DMS79 treated with DMSO at 0.1 percent for 48 hours (cell line): ENCODE data around the gene POU6F2.

Experiments used
- DNase-seq: peaks from one replicate; lab custom pipeline; 2025; lab: John Stamatoyannopoulos, UW

The POU6F2 gene

DNA sequence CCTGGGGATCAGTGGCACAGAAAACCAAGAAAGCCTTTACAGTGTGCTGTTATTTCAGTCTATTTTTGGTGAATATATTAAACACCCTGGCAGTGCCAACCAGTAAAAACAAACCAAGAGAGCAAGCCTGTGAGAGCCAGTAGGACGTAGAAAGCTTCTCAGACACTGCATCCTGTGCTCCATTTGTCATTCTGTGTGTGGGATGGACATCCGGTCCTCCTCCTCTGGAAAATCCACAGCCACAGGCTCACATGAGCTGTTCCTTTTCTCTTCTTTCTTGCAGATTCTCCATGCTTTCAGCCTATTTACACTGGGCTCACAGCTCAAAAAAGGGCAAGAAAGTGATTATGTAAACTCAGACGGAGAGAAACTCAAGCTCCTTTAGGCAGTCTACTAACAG is 468.8 kb downstream of the POU6F2 start:
- no peak for DNase-seq

DNA sequence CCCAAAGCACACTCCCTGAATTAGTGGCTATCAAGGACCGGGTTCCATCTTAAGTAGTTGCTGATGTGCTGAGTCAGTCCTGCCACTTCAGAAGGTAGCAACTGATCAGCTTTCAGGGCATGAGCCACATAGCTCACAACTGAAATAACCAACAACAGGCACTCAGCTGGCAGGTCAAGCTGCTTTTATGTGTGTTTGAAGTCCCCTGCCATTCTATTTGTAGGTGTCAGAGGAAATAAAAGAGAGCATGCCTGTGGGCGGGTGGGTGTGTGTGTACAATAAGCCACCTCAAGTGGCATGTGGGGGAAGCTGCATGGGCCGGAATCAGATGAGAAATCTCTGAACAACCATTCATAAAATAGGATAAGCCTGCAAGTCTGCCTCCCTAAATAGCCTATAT is 474.2 kb downstream of the POU6F2 start:
- DNase-seq, result peak; percentile 49

DNA sequence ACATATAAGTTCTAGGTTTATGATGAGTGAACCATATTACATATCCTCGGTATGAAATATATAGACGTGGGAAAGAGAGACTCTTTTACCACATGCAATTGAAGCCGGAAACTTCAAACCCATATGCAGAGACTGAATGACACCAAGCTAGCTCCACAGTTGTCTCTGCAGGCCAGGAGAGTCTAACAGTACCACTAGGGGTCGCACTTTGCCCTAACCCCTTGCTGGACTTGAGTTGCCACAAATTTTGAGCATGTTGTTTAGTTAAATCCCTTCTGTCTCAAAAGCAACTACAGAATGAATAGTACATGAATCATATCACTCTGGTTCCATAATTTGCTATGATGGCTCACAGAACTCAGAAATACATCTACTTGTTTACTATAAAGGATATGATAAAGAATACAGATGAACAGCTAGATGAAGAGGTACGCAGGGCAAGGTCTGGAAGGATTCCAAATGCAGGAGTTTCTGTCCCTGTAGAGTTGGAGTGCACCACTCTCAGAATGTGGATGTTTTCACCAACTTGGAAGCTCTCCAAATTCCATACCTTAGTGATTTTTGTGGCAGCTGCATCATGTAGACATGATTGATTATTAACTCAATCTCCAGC is 476.1 kb downstream of the POU6F2 start:
- DNase-seq, result peak; percentile 24

DNA sequence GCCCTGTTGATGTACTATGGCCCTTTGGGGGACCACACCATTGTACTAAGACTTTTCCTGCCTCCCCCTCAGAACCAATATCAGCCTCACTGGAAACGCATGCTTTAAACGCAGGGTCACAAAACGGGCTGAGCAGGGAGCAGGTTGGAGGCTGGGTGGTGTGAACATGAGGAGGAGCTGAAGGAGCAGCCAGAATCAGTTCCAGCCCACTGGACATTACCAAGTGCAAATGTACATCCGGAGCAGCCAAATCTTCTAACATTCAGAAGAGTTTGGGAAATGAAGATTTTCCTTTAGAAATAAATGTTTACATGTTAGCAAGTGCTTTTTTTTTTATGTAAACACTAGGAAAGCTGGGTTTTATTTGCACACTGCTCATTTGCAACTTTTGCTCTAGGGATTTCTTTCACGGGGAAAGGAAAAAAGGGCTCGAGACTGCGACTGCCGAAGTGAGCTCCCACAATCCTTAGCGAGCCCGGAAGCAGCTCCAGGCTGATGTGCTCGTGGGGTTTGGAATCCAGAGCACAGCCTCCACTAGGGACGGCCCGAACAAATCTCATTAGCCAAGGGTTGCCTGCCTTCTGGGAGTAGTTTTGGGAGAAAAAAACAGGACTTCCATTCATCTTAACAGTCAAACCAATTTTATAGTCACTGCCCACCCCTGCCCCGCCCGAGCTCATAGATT is 480.5 kb downstream of the POU6F2 start:
- no peak for DNase-seq

DNA sequence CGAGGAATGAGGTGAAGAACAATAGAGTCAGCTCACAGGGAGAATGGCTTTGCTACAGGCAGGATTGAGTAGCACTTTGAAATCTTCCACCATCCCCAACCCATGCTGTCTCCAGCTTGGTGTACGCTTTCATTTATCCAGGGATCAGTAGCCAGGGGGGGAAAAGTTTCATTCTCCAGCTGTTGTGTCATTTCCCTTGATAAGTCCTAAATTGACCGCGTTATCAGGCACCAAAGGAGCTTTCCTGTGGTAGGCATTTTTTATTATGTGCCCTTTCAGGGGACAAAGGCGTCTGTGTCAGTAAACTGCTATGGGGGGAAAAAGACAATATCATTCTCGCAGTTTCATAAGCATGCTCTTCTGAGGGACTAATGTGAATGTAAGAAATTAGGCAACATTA is 481.9 kb downstream of the POU6F2 start:
- DNase-seq, result no peak

DNA sequence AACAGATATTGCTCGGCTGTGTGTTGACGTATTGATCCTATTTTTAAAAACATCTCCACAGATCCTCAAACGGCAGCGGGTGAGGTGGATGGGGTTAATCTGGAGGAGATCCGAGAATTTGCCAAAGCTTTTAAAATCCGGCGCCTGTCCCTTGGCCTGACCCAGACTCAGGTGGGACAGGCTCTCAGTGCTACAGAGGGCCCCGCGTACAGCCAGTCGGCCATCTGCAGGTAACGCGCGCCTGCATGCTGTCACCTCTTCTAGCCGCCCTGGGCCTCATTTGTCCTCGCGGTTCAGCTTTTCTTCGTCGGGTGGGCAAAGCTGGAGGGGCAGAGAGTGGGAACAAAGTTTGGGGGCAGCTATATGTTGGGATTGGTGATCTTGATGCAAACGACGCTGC is 482.8 kb downstream of the POU6F2 start:
- DNase-seq, result no peak

DNA sequence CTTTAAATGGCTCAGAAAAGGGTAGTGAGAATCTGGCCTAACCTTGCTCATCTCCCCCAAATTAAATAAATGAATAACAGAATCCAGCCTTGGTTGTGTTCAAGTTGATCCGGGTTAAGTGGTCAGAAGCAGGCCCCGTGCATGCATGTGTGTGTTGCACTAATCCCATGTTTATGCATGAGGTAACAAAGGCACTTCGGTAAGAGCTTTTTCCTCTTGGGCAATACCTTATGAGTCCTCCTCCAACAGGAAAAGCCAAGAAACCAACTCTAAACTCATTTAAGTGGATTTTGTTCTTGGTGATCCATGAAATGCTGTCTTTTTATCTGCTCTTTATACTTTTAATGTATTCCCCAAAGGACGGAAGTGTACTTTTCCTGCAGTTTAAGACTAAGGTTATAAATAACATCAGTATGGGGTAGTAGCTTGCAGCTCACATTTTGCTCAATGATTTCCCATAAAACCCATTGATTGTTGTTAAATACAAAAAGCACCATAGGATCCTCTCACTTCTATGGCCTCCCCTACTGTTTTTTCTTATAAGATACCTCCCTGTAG is 483.6 kb downstream of the POU6F2 start:
- no peak for DNase-seq

DNA sequence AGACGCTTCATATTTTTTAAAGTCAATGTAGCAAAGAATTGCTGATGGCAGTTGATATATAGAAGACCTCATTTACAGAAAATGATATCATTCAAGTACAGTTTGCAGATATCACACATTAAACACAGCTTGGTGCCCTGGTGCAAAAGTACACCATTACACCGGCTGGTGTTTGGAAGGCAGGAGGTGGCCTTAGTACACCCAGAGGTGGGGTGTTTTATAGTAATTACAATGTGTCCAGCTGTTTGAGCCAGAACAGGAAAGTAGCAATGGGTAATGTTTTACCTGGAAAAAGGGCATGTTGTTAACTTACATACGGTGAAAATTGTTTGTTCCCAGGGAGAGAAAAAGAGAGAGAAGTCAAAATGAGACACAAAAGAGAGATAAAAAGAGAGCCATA is 485.5 kb downstream of the POU6F2 start:
- DNase-seq, result no peak

DNA sequence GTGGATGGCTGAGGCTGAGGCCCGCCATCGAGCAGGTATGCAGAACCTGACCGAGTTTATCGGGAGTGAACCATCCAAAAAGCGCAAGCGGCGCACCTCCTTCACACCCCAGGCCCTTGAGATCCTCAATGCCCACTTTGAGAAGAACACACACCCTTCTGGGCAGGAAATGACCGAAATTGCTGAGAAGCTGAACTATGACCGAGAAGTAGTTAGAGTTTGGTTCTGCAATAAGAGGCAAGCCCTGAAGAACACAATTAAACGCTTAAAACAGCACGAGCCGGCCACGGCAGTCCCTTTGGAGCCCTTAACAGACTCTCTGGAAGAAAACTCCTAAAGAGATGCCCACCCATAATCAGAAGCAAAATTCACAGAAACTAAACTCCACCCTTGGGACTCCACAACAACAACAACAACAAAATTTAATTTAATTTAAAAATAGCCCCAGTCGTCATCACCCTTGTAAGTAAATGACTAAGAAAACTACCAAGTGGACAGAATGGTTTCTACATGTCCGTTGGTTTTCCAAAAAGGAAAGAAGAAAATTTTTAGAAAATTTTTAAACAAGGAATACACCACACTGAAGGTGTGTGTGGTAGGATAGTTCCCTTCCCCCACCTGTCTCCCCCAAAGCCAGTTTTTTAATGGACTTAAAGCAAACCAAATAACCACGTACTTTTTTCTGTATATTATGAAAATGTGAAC is 486.8 kb downstream of the POU6F2 start:
- DNase-seq, result no peak

DNA sequence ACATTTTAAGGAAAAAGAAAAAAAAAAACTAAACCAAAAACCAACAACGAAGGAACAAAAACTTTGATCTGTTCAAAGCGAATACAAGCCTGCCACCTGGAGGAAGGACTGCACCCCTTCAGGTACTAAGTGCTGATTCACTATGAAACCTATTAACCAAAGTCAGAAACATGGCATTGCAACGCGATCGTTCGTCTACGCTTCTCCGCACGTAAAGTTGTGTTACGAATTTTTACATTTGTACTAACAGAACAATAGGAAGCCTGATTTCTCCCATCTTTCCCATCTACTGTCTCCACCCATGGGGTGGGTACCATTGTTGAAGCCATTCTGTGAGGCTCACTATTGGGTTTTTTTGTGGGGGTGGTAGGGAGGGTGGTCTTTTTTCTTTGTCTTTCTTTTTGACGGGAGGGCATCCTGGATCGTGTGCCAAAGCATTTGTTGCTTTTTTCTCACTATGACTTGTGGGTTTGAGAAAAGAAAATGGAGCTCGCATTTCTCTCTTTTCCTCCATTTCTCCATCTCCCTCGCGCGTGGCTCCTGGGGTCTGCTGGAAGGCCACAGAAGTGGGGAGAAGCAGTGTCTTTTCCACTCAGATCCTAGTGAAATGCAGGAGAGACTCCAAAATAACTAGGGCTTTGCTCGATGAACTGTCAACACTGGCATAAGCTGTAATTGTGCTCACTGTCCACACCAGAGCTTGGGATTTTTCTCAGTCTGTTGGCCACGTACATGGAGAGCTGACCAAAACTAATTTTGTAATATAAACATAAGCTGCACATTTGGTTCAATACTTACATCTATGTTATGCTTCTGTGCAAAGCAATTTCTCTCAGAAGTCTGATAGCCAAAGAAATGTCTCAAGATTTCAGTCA is 487.6 kb downstream of the POU6F2 start:
- DNase-seq, result peak; percentile 36

DNA sequence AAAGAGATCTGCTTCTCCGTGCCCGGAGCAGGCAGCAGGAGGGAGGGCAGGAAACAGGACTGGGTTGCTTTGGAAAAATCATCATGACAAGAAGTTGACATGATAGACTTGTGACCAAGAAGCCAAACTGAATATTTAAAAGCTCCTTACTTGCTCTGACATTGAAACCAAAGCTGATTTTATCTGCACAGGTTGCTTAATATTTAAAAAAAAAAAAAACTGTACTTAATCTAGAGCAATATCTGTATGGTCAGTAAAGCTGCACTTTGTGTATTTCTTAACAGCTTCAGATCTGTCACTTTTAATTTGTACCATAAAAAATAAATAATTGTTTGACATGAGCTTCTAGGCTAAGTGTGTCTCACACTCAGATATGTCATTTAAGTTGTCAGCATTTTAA is 490.6 kb downstream of the POU6F2 start:
- no peak for DNase-seq

DNA sequence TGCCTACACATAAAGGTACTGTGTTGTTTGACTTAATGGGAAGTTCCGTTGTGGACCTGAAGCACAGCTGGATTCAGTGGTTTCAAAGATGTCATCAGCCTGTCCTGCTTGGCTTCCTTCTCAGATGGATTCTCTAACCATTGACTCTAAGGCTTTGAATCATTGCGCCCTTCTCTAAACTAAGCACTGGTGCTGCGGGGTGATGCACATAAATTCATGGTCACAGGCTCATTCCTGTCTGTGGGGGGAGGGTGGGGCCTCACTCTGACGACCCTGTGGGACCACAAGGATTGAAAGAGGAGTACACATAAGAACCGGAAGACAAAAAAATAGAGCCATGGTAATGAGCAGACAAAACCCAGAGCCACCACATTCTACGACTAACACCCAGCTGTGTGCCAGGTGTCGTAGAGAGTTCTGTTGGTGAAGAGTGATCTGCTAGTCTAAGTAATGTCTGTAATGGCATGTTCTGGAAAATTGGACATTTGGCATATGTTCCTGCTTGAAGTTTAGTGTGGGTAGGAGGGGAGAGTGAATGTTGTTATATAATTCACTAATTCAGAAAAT is 491.2 kb downstream of the POU6F2 start:
- DNase-seq, result no peak

DNA sequence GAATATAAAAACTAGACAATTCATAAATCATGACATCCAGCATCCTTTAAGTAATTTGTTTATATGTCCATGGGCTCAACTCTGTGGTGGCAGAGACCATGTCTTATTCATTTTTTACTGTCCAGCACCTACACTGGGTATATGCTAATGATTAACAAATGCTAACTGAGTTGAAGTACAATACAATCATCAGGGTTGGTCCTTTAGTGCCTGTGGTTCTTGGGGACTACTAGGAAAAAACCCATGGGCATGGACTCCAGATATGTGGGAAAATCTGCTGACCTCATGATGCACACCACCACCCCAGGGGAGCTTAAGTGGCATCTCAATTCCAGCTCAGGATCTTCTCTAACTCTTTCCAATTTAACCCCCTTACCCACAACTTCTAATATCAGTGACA is 503.2 kb downstream of the POU6F2 start:
- no peak for DNase-seq

DNA sequence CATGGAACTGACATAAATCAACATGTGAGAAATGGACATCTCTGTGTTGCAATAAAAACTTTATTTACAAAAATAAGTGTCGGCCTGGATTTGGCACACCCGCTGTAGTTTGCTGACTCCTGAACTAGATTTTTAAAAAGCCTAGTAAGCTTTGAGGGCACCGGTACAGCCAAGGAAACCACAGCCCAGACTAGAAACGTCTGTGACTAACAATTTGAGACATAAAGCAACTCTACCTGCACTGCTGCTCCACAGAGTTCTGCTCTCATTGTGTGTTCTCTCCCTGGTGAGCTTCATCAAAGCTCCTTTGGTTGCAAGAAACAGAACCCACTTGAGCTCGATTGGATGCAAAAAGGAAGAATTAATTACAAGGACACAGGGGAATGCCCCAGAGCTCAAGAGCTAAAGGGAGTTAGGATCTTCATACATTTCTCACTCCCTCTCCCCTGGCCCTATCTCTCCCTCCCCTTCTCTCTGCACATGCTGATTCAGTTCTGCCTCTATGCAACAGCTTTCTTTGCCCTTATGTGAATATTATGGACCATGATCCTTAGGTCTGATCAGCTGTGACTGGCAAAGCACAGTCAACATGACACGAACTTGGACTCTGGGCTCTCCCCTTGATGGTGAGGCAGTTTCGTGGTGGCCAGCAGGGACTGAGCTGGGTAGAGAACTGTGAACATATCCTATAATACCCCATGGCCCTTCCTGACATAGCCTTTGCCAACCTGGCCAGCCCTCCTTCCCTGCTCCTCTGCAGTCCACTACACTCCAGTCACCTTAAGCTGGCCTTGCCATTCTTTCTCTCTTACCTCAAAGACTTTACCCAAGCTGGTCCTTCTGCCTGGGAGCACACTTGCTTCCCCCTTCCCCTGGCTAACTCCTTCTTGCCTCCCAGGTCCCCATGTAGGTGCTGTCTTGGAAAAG is 511.0 kb downstream of the POU6F2 start:
- DNase-seq, result no peak

DNA sequence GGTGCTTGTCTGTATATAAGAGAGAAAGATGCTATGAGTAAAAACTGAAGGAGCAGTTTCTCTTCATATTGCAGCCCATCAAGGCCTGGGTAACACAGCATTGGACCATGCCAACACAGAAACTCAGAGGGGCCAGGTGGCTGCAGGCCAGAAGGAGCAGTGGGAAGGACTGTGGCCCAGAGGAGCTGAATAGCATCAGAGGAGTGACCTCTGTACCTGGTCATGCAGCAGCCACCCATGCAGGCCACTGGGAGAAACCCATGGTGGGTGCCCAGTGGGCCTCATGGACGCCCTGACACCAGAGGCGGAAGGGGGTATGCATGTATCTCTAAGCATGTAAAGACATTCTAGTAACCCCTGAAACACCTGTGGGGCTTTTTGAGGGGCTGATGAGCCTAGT is 512.6 kb downstream of the POU6F2 start:
- DNase-seq, result no peak

DNA sequence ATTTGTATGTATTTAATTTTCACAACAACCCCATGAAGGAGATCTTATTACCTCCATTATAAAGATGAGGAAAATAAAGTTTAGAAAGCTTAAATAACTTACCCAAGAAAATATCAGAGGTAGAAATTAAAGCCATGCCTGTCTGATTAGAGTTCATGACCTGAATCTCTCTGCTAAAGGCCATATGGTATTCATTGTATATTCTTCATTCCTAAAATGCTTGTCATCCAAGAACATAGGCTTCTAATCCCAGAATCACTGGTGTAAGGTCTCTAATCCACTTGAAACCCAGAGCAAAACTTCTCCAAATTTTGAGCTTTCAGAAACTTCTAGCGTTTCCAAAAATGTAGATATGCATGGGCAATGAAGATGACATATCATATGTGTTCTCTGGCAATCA is 516.2 kb downstream of the POU6F2 start:
- no peak for DNase-seq

DNA sequence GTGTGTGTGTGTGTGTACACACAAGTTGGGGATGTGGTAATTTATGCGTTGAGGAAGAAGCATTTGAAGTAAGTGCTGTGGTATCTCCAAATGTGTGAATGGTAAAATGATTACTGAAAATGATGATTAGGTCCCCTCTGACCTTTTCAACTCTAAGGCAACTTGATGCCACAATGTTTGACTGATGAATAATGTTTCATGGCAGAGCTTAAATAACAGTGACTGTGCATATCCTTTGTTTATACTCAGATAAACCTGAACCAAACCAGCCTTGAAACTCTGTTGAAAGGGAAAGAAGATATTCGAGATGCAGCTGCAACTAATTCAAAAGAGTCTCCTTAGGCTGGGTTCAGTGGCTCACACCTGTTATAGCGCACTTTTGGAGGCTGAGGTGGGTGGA is 523.6 kb downstream of the POU6F2 start:
- DNase-seq, result no peak

DNA sequence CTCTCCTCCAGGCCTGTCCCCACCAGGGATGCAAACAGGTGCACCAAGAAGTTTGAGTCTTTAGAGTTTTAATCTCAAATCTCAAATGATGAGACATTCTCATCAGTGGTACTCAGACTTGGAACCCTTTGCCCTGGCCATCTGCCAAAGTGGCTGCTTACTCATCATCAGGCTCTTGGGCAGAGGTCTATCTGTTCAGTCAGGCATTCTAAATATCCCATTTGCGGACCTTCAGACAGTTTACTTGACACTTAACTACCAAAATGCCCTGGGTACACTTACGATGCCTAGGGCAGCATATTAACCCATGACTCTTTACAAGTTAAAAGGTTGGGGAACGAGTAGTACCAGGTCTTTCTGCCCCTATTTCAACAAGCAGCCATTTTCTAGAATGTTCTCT is 527.3 kb downstream of the POU6F2 start:
- DNase-seq, result peak; percentile 36

DNA sequence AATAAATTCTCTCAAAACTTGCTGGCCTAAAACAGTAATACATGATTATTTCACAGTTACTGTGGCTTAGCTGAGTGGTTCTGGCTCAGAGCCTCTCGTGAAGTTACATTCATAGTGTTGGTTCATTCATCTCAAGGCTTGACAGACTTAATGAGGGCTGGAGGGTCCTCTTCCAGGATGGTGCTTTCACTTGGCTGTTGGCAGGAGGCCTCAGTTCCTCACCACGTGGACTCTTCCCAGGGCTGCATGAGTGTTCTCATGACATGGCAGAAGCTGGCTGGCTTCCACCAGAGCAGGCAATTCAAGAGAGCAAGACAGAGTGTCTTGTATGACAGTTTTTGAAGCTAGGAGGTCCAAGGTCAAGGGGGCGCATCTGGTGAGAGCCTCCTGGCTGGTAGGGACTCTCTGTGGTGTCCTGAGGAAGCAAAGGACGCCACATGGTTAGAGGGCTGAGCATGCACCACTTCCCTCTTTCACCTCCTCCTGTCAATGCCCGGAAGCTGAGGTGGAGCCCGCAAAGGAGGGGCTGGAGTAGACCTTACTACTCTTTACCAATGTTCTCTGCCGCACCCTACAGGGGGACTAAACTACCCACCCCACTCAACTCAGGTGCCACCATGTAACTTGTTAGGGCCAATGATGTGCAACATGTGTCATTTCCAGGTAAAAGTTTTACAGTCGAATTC is 530.3 kb downstream of the POU6F2 start:
- DNase-seq, result peak; percentile 97

DNA sequence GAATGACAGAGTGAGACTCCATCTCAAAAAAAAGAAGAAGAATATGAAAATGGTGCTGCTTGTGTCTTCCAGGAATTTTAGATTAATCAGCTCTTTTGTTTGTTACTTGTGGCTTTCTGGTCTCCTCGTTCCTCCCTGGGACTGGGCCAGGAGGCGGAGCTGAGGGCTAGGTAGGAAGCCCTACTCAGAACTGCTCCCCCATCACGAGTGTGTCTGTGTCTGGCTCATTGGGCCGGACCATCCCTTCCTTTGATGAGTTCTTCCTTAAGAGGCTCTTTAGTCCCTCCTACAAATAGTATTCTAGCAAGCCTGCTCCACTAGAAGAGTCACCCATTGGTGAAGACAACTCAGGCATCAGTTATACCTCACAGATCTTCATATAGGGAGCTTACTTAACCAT is 531.7 kb downstream of the POU6F2 start:
- no peak for DNase-seq
